HCT116 (cell line): Measurements from ENCODE around the gene USP9Y.

Experiments
- POLR2A ChIP-seq: IDR thresholded peaks from 2 replicates; pipeline ENCODE4 v1.7.0; 2011; ENCODE audit warnings: borderline replicate concordance; ENCODE audit not compliant: insufficient read depth, insufficient read length; ENCODE audit errors: extremely low read depth
- RAD21 ChIP-seq: IDR thresholded peaks from 2 replicates; pipeline ENCODE4 v1.6.1; 2012; ENCODE audit warnings: low read depth, mild to moderate bottlenecking

- TF ChIP-seq RAD21 (no peak), POLR2A (no peak)
These were observed 107.0 kb downstream of the USP9Y start for GRCh38 chrY:12808046-12808445.
